HG02588 (cell line): ENCODE measurements around the gene ZSWIM8.
"Not testable (repeated sequence)": the region's sequence is repeated elsewhere in the genome, so short reads cannot be mapped to it uniquely, and the experiment has no call there.

ENCODE experiments used
- ATAC-seq: cut with Tn5 transposase; IDR thresholded peaks from one replicate; pipeline ENCODE4 v1.9.1; 2021; ENCODE audit warnings: mild to moderate bottlenecking, moderate library complexity; ENCODE audit not compliant: unreplicated experiment

The ZSWIM8 gene

DNA sequence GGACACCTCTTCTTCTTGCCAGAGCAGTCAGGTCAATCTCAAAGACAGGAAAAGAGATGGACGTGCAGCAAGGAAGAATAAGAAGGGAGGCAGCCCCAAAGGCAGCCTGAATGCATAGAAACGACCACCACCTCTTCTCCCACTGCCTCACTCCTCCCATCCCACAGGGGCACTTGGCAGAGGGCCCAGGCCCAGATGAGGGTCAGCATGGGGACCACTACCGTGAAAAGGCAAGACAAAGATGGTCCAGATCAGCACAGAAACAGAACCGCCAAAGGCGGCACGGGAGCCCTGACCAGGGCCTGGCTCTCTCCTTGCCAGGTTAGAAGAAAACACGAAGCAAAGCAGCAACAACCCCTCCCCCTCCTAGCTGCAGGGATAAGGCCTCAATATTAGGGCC is 27.9 kb downstream of the ZSWIM8 start:
- no peak for ATAC-seq

DNA sequence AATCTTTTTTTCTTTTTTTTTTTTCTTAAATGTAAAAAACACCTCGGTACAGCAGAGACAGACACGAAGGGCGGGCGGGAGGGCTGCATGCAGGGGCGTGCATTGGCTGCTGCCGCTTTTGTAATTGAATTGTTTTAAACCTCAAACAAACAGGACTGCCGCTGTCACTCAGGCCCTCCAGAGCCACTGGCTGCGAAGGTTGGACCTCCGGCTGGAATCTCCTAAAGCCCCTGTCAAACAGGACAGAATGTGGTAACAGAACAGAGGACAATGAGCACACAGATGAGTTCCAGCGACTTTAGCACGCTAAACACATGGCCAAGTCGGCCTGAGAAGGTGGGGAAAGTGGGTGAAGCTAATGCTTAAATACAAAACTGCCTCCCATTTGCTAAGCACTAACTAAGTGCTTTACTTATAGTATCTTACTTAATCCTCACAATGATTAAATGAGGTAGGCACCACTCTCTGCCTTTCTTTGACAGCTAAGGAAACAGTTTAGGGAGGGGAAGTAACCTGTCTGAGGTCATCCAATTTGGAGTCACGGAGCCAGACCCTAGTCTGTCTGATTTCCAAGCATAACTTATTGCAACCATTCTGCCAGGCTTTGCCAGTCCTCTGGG is 29.0 kb downstream of the ZSWIM8 start:
- no peak for ATAC-seq

DNA sequence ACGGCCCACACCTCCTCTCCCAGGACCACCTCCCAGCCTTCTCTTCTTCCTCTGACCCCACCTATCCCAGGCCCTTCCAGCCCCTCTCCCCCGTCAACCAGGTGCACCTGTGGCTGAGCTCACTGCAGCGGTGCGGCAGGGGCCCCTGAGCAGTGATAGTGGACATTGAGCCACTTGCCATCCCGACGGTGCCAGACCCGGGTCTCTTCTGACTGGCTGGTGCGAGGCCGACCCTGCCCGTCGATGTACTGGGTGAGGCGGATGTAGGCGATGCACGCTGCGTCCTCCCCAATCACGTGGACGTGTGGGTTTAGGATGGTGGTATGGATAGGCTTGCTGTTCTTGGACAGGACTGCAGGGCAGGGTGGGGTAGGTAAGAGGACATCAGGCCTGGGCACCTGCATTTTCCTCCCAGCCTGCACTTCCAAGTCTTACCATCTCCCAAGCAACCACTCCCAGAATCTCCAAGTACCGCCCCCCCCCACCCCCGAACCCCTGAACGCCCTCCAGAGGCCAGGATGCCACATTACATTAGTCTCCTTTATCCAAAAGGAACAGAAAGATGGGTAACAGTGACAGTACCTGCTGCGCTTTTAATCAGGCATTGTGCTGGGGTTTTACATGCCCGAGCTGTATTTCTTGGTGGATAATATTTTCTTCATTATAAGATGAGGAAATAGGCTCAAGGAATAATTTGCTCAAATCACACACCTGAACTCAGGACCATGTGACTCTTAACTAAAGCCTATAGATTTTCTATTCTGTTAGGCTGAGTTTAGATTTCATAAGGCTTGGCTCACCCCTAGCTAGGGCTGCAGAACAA is 29.7 kb downstream of the ZSWIM8 start:
- ATAC-seq = no peak

DNA sequence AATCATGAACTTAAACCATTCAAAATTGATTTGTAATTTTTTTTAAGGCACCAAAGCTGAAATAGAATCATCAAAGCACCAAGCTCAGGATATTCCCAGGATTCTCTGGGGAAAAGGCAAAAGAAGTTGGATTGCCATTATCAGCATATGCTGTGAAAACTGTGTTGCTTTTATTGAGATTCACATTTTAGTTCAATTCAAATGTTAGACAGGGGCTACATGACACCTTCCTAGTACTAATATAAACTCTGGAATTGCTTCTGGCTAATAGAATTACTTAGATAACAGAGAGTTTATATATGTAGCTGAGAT is 30.3 kb downstream of the ZSWIM8 start:
- no peak for ATAC-seq

DNA sequence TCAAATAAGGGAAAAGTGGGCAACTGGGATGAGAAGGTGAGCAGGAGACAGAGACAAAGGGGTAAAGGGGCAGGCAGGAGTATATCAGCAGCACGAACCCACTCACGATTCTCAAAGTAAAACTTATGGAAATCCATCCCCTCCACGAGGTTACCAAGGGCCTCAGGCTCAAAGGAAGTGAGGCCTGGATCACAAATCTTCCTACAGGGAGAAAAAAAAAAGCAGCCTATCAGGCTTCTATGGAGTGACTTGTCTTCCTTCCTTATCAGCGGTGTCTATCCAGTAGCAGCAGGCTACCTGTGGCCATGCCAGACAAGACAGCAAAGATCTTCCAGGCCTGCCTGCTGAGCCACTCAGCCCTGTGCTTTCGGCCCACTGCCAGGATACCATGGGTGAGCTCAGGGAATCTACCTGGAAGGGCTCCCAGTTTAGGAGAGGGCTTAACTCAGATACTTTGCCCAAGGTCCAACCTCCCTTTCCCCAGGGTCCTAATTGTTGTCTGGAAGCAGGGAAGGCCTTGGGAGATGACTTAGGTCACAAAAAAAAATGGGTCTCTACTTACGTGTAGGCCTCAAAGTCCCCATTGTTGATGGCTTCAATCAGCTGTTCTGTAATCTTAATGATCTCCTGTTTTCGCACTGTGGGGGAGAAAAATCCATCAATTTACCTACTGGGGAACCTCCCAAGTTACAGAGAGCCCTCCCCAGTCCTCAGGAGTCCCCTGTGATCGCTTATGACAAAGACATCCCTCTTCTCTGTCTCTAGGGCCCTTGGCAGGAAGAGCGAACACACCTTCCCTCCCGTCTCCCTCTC is 31.7 kb downstream of the ZSWIM8 start:
- no peak for ATAC-seq

DNA sequence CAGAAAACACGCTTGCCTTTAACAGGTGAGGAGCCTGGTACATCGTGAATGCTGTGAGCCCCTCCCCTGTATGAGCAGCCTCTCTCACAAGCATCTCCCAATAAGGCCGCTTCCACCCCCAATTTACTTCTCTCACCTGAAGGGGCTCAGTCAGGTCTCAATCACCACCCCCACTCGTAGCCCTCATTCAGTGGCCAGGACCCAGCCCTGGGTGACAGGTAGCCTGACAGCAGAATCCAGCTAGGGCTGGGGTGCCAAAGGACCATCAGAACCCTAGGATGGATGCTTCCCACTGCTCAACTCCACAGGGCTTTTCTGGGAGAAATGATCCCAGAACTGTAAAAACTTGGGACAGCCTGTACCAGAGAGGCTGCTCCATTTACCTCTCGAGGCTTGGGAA is 32.4 kb downstream of the ZSWIM8 start:
- ATAC-seq = no peak

DNA sequence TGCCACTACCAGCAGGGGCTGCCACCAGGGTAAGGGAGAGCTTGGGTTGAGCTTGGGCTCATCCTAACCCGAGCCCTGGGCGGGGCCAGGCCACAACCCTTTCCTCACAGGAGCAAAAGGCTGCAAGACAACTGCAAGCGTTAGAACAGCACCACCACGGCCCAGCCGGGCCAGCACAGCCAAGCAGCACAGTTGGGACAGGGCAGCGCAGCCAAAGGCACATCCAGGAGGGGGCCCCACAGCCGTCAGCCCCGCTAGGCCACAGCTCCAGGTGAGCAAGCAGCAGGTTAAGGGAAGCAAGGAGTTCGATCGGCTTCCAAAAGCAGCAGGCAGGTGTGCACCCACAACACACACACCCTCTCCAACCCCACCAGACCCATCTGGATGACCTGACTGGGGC is 33.0 kb downstream of the ZSWIM8 start:
- ATAC-seq = no peak

DNA sequence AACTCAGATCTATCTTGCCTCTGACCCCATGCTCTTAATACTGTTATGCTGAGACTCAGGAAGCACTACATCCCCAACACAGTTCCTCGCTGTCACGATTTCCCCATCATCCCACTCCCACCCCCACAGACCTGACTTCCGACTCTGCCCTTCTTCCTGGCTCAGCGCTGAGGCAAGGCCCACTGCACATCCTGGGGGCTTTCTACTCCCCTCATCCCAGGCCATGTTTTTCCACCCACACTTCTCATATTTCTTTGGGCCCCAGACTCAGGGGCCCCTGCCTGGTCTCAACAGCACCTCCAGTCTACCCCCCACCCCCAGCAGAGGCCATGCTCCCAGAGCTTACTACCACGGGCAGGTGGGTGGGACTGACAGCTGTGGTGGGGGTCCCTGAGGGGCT is 33.7 kb downstream of the ZSWIM8 start:
- no peak for ATAC-seq

DNA sequence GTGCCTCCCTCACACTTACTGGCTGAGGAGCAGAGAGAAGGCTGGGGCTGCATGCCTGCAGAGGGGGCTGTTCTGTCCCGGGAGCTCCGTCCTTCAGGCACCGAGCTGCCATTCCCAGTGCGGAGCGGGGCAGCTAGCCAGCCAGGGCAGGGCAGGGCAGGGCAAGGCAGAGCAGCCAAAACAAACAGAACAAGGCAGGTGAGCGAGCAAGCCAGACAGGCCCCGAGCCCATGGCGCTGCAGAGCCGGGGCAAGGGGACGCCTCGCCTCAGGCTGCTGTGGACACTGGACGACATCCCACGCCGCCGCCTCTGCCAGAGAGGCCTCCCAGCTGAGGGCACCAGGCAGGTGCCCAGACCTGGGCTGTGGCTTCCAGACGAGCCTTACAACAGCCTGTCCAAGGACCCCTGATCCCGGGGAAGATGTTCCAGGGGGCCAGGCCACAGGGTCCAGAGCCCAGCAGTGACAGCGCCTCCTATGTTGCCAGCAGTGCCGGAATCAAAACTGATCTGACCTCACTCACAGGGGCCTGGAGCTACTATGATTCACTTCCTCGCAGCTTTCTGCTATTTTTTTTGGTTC is 34.2 kb downstream of the ZSWIM8 start:
- ATAC-seq = no peak

DNA sequence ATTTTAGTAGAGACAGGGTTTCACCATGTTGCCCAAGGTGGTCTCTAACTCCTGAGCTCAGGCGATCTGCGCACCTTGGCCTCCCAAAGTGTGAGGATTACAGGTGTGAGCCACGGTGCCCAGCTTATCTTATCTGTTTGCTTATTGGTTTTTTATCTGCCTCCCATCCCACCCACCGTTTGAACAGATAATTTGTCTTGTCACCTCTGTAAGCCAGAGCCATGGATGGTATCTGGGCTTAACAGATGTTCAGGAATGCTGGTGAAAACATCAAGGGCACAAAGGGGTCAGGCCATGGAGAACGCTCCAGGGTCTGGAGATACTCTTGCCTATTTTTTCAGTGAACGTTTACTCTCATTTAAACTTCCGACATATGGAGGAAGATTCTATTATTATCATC is 38.0 kb downstream of the ZSWIM8 start:
- ATAC-seq = no peak

DNA sequence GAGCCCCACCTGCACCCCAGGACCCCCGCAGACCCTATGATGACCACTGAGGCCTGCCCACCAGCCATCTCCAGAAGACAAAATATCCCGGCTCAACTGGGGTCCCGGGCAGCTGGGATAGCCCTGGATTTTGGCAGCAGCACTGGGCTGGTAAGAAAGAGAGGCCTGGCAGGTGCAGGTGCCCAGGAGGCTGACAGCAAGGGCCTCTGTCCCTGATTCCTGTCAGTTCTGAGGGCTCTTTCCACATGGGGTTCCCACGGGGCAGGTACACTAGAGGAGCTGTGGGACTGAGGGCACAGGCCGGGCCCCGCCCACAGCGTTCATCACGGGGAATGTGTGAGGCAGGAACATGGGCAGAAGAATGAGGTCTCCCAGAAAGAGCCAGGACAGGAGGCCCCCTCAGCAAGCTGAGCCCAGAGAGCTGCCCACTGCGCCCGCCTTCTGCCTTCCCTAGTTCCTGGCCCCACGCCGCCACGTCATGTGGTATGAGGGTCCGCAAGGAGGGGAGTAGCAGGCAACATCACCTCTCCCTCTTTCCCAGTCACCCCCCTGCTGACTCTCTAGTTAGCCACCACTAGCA is 38.8 kb downstream of the ZSWIM8 start:
- ATAC-seq = no peak

DNA sequence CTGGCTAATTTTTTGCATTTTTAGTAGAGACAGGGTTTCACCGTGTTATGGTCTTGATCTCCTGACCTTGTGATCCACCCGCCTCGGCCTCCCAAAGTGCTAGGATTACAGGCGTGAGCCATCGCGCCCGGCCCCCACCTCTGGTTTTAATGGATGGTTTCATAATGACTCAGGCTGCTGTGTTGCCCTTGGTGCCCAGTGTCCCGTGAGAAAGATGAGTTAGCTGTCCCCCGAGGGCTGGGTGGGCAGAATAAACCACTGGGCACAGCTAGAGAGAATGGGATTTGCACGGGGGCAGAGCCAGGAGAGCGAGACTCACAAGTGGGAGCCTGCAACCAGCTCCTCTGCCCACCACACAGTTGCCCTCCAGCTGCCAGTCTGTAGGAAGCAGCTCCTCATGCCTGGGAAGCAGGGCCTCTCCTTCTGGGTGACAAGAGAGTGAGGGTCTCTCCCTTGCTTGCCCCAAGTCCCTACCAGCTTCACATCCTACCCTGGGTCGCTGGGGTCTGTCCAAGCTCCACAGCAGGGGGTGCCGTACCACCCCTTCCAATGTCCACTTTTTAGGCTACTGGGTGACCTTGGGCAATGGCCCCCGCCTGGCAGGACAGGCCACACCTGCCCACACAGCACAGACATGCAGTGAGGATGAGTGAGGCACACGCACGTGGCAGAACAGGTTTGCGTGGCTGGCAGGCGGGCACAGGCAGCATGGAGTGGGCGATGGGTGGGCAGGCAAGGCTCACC is 42.1 kb downstream of the ZSWIM8 start:
- ATAC-seq = no peak

DNA sequence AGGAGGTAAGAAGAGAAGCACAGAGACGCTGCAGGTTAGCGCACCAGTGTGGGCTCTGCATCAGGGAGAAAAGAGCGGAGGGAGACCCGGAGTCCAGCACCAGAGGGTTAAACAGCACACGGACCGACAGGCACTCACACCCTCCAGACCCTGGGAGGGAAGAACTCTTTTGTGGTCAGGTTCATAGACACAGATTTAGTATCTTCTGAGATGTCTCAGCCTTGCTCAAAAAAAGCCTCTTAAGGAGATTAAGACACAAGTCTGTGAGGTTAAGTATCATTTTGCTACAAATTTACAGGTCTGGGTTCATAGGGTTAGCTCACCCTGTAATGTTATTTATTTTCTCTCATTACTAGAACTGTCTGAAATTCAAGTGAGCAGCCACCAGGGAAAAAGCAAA is 42.8 kb downstream of the ZSWIM8 start:
- no peak for ATAC-seq

DNA sequence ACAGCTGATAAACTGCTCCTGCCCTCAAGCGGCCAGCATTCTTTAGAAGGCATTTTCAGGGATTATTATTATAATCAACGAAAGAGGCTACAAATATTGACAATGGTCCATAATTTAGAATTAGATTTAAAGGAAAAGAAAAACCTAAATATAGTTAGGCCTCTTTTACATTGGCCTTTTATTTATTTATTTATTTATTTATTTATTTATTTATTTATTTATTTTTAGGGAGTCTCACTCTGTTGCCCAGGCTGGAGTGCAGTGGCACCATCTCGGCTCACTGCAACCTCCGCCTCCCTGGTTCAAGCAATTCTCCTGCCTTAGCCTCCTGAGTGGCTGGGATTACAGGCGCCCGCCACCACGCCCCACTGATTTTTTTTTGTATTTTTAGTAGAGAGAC is 43.7 kb downstream of the ZSWIM8 start:
- ATAC-seq = not testable (repeated sequence)

DNA sequence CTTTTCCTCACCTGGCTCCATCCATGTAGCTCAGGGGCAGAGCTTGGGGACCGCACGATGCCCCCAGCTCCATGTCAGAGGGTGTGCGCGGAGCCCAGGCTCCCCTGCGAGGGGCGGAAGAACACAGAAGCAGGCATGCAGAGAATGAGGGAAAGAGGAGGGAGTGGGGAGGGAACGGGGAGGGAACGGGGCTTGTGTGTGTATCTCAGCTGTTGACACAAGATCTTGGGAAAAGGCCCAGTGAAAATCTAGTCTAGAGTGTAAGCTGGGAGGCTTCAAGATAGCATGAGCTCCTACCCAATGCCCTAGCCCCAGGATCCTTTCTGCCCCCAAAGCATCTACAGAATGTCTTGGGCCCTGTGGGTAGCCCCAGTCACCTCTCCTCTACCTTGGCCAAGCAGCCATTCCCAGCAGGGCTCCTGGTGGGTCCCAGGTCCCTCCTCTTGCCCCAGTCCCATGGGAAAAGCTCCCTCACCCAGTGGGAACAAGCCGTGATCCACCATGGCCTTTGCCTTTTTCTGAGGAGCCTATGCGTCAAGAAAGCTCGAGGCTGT is 51.1 kb downstream of the ZSWIM8 start:
- ATAC-seq = no peak

DNA sequence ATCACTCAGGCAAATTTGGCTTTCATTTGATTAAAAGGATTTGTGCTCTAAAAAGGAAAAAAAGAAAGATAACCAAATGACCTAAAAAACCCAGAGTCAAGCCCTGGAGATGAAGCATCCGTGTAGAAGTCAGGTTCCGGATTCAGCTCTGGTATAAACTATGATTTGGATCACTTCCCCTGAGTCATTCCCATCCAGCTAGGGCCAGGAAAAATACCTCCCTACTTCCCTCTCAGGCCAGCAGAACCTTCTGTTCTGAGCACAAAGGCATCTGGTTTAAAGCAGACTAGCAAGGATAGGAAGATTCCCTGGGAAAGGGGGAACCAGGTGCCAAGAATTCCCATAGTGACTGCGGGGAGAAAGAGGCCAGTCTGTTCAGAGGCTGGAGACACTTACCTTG is 51.7 kb downstream of the ZSWIM8 start:
- no peak for ATAC-seq

DNA sequence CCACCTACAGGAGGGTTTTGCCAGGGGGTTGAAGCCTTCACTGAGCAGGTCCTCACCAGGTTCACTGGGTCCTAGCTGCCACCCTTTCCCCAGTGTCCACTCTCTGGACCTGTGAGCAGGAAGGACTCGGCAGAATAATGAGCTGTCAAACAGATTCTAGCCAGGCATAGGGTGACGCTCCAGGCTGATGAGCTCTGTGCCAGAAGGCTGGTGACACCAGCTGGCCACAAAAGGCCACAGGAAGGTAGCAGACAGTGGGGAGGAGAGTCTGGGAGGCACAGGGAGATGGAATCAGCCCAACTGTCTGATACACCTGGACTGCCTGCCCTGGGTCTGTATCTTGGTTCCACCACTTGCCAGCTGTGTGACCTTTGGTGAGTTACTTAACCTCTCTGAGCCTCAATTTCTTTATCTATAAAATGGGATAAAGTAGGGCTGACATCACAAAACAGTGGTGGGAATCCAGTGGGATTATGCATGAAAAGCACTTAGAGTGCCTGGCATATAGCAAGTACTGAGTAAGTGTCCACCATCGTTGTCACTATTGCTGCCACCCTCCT is 52.7 kb downstream of the ZSWIM8 start:
- no peak for ATAC-seq

DNA sequence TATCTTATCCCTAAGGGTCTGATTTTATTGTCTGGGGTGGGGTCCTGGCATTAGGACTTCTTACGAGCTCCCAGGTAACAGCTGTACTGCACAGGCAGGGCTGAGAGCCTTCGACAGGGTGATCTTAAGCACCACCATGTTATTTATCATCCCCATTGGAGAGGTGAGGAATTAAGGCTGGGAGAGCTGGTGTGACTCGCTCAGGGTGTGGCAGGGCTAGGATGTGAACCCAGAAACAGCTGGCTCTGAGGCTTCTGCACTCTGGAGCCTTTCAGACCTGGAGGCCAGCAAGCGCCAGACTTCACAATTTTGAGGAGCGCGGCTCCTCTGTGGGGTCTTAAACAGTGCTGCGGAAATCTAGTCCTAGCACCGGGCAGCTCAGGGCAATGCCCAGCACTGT is 53.4 kb downstream of the ZSWIM8 start:
- ATAC-seq = no peak

DNA sequence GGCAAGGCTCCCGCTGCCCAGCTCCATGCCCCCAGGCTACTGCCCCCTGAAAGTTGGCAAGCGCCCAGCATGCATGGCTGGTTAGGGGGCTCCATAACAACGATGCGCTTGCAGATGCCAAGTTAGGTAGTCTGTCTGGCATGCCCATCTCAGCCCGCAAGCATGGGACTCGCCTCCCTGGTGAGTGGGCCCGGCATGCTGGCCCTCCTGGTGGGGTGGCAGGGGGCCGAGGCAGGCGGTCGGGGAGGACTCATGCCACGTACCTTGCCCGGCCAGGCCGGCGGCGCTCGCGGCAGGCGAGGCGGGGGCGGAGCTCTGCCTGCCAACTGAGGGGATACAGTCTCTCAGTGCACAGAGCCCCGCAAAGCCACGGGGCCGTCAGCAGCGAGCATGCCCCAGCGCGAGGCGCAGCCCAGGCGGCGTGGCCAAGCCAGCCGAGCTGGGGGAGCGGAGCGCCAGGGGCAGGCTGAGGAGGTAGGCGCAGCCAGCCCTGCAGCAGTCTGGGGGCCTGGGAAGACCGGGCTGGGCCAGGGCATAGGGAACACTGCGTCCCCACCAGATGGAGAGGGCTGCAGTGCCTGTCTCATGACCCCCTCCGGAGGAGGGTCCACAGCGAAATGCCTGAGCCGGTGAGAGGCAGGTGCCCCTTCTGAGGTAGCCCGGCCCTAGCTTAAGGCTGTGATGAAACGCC is 54.0 kb downstream of the ZSWIM8 start:
- no peak for ATAC-seq

DNA sequence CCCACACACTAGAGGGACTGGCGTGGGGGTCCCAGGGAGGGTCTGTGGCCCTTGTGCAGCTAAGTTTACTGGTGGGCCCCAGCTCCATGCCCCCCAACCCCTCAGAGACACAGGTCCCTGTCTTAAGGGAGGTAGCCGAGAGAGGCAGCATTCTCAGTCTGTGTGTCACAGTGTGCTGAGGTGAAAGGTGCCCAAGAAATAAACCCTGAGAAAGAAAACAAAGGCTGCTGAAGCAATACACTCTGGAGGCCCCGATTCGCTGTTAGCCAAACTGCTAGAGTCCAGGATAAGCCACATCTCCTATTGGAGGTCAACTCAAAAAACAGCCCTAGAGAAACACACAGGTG is 54.6 kb downstream of the ZSWIM8 start:
- ATAC-seq = no peak
